PC-3 (cell line): ENCODE measurements around the gene TRUB2.

Source experiments
- EZH2 ChIP-seq: fragments of 300-600 bp; sonication (generic); IDR thresholded peaks from one replicate; pipeline ENCODE4 v1.6.1; 2017; ENCODE audit warnings: antibody characterized with exemption, mild to moderate bottlenecking, low read length; ENCODE audit not compliant: unreplicated experiment
- EZH2phosphoT487 ChIP-seq: fragments of 300-600 bp; sonication (generic); IDR thresholded peaks from 2 replicates; pipeline ENCODE4 v1.6.1; 2018; ENCODE audit warnings: mild to moderate bottlenecking, antibody characterized with exemption, low read length, borderline replicate concordance
- TF ChIP-seq, protein P1 (sequence below): fragments of 300-600 bp; sonication (generic); conservative IDR thresholded peaks from 2 replicates; pipeline ENCODE4 v1.5.1; 2017; ENCODE audit warnings: antibody characterized with exemption, low read depth, mild to moderate bottlenecking, low read length

GRCh38 chr9:128257907-128258306, 64.3 kb downstream of the TRUB2 start:
- TF ChIP-seq, protein P1, sequence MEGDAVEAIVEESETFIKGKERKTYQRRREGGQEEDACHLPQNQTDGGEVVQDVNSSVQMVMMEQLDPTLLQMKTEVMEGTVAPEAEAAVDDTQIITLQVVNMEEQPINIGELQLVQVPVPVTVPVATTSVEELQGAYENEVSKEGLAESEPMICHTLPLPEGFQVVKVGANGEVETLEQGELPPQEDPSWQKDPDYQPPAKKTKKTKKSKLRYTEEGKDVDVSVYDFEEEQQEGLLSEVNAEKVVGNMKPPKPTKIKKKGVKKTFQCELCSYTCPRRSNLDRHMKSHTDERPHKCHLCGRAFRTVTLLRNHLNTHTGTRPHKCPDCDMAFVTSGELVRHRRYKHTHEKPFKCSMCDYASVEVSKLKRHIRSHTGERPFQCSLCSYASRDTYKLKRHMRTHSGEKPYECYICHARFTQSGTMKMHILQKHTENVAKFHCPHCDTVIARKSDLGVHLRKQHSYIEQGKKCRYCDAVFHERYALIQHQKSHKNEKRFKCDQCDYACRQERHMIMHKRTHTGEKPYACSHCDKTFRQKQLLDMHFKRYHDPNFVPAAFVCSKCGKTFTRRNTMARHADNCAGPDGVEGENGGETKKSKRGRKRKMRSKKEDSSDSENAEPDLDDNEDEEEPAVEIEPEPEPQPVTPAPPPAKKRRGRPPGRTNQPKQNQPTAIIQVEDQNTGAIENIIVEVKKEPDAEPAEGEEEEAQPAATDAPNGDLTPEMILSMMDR: no peak
- TF ChIP-seq EZH2 (no peak), EZH2phosphoT487 (no peak)
